HCT116 (cell line): ENCODE data around the gene KCNC1. TPM values are rescaled to one million over a fixed set of nuclear protein-coding genes. Genes with fewer than 3 reads are reported as not detected.

ENCODE experiments used
- ATAC-seq: fragments of 200-7000 bp; cut with Tn5 transposase; 2 replicates; pipeline ENCODE4 v1.9.1; 2020; ENCODE audit warnings: mild to moderate bottlenecking, moderate library complexity
- BruUV-seq: library from RNA; stranded (reverse); fragments of 400-500 nt; replicated peaks from 2 replicates; lab custom pipeline; 2021; lab: Mats Ljungman, UMichigan
- CTCF ChIA-PET: fragments of 300-600 bp; sonication (Branson Sonifier 250); formaldehyde crosslinking; loops from one replicate; lab custom pipeline; 2021; ENCODE audit warnings: antibody characterized with exemption; lab: Charles Lee
- POLR2A ChIA-PET: fragments of 300-600, 350-600 bp; sonication (Branson Sonifier 250); formaldehyde crosslinking; loops from one replicate; lab custom pipeline; 2021; ENCODE audit warnings: antibody characterized with exemption; lab: Charles Lee
- RAD21 ChIA-PET, 2 experiments: fragments of 300-600 bp; sonication (Branson Sonifier 250); formaldehyde crosslinking; loops; one replicate each; lab custom pipeline; 2023; ENCODE audit warnings: low total read pairs in 2 of 2; ENCODE audit not compliant: uncharacterized antibody in 2 of 2, unreplicated experiment in 2 of 2, low non-redundant PET in 1 of 2; lab: Charles Lee
- DNase-seq: peaks from one replicate; pipeline ENCODE4 v3.0.0-alpha.2; 2010; ENCODE audit warnings: low read depth, low spot score
- H2AFZ ChIP-seq: fragments of 200-600 bp; shearing (Covaris generic), sonication (generic); 2 replicates; pipeline ENCODE4 v1.6.1; 2017; ENCODE audit warnings: low read depth, mixed run types, mixed read lengths, antibody characterized with exemption, low read length; ENCODE audit not compliant: poor library complexity, severe bottlenecking
- H3K27ac ChIP-seq: 2 replicates; pipeline ENCODE4 v1.5.1; 2012; ENCODE audit warnings: low read depth, low read length
- H3K27me3 ChIP-seq: fragments of 200-600 bp; sonication (generic); 2 replicates; pipeline ENCODE4 v1.6.1; 2016; ENCODE audit warnings: mixed run types, low read length, mixed read lengths; ENCODE audit not compliant: insufficient read depth
- H3K36me3 ChIP-seq, 2 experiments: fragments of 200-500 bp in 1 of 2; fragments of 200-600 bp in 1 of 2; sonication (Bioruptor generic) in 1 of 2; sonication (generic) in 1 of 2; 2 replicates each; pipeline versions ENCODE4 v1.5.1 to v1.6.1; 2014 to 2016; ENCODE audit warnings: low read length in 2 of 2, inconsistent platforms in 1 of 2, mixed read lengths in 1 of 2, mixed run types in 1 of 2; ENCODE audit not compliant: insufficient read depth in 2 of 2, control insufficient read depth in 1 of 2
- H3K4me1 ChIP-seq, 2 experiments: fragments of 200-600 bp in 1 of 2; sonication (generic) in 1 of 2; 2 replicates each; pipeline versions ENCODE4 v1.5.1 to v1.6.1; 2012 to 2017; ENCODE audit warnings: low read length in 2 of 2, inconsistent platforms in 1 of 2, mild to moderate bottlenecking in 1 of 2, mixed read lengths in 1 of 2, mixed run types in 1 of 2, moderate library complexity in 1 of 2; ENCODE audit not compliant: insufficient read depth in 2 of 2, control insufficient read depth in 1 of 2
- H3K4me2 ChIP-seq: fragments of 200-600 bp; sonication (generic); 2 replicates; pipeline ENCODE4 v1.6.1; 2017; ENCODE audit warnings: mixed run types, low read length, mixed read lengths
- H3K4me3 ChIP-seq, 2 experiments: fragments of 200-600 bp in 1 of 2; sonication (generic) in 1 of 2; replicated peaks in 1 of 2; 2 replicates each; pipeline ENCODE4 v1.5.1; 2011 to 2016; ENCODE audit warnings: low read length in 2 of 2, control low read depth in 1 of 2, low read depth in 1 of 2, mild to moderate bottlenecking in 1 of 2, mixed read lengths in 1 of 2, mixed run types in 1 of 2
- H3K79me2 ChIP-seq: fragments of 200-600 bp; sonication (generic); 2 replicates; pipeline ENCODE4 v1.6.1; 2017; ENCODE audit warnings: mild to moderate bottlenecking, mixed run types, low read length, moderate library complexity, mixed read lengths; ENCODE audit not compliant: insufficient read depth
- H3K9ac ChIP-seq: fragments of 200-600 bp; sonication (generic); 2 replicates; pipeline ENCODE4 v1.6.1; 2016; ENCODE audit warnings: low read length, mixed read lengths
- H3K9me2 ChIP-seq: fragments of 200-600 bp; sonication (generic), shearing (Covaris generic); 2 replicates; pipeline ENCODE4 v1.6.1; 2017; ENCODE audit warnings: mixed run types, mild to moderate bottlenecking, moderate library complexity; ENCODE audit not compliant: insufficient read depth
- H3K9me3 ChIP-seq, 2 experiments: fragments of 200-500 bp in 1 of 2; fragments of 200-600 bp in 1 of 2; sonication (Bioruptor generic) in 1 of 2; sonication (generic) in 1 of 2; 2 replicates each; pipeline ENCODE4 v1.6.1; 2014 to 2017; ENCODE audit warnings: low read length in 2 of 2, mixed read lengths in 2 of 2, inconsistent platforms in 1 of 2, low read depth in 1 of 2, mild to moderate bottlenecking in 1 of 2, mixed run types in 1 of 2, moderate library complexity in 1 of 2; ENCODE audit not compliant: control insufficient read depth in 1 of 2, insufficient read depth in 1 of 2
- H4K20me1 ChIP-seq: fragments of 200-600 bp; sonication (generic), shearing (Covaris generic); 2 replicates; pipeline ENCODE4 v1.6.1; 2017; ENCODE audit warnings: mixed run types, mild to moderate bottlenecking, moderate library complexity; ENCODE audit not compliant: insufficient read depth
- CEBPB ChIP-seq: IDR thresholded peaks from 2 replicates; pipeline ENCODE4 v1.6.1; 2012; ENCODE audit warnings: low read depth
- EGR1 ChIP-seq: IDR thresholded peaks from 2 replicates; pipeline ENCODE4 v1.6.1; 2012; ENCODE audit warnings: low read depth
- EZH2 ChIP-seq: fragments of 200-600 bp; sonication (generic); IDR thresholded peaks from 2 replicates; pipeline ENCODE4 v1.6.1; 2017; ENCODE audit warnings: antibody characterized with exemption, mixed run types
- FOSL1 ChIP-seq: IDR thresholded peaks from 2 replicates; pipeline ENCODE4 v1.6.1; 2012; ENCODE audit warnings: low read depth
- RAD21 ChIP-seq: IDR thresholded peaks from 2 replicates; pipeline ENCODE4 v1.6.1; 2012; ENCODE audit warnings: low read depth, mild to moderate bottlenecking
- SRF ChIP-seq: IDR thresholded peaks from 2 replicates; pipeline ENCODE4 v1.6.1; 2012; ENCODE audit warnings: low read depth
- ZFX ChIP-seq: fragments of 450-650 bp; IDR thresholded peaks from 2 replicates; pipeline ENCODE4 v1.6.1; 2017
- intact Hi-C: fragments of 100-400 bp; cut with micrococcal nuclease; formaldehyde crosslinking; loops from 2 replicates; pipeline ENCODE4 v1.10.0; 2022
- total RNA-seq: library from RNA; stranded (reverse); gene quantifications from one replicate; pipeline ENCODE4 v1.2.1, GENCODE V29; 2021; ENCODE audit not compliant: unreplicated experiment
- TF ChIP-seq, protein P1 (sequence below): IDR thresholded peaks from 2 replicates; pipeline ENCODE4 v1.6.1; 2012
- TF ChIP-seq, protein P2 (sequence below): IDR thresholded peaks from 2 replicates; pipeline ENCODE4 v1.6.1; 2012
- TF ChIP-seq, protein P3 (sequence below): IDR thresholded peaks from 2 replicates; pipeline ENCODE4 v1.6.1; 2012; ENCODE audit warnings: low read depth
- TF ChIP-seq, protein P4 (sequence below): IDR thresholded peaks from 2 replicates; pipeline ENCODE4 v1.6.1; 2011; ENCODE audit warnings: mild to moderate bottlenecking, low read length, moderate library complexity; ENCODE audit not compliant: insufficient replicate concordance; ENCODE audit errors: extremely low read depth

The KCNC1 gene
- total RNA-seq, 1 experiment from 2014 or later, result 0.12 TPM

DNA sequence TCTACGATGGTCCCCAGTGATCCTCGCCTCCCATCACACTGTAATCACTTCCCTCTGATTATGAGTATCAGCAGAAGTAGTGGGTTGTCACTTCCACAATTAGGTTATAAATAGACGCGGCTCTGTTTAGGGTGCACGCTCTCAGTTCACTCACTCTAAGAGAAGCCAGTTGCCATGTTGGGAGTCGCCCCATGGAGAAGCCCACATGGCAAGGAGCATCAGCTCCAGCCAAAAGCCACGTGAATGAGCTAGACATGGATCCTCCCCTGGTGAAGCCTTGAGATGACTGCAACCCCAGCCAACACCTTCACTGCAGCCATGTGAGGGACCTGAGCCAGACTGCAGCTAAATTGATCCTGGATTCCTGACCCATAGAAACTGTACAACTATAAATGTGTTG, 41.6 kb upstream of the KCNC1 start:
- H3K36me3 ChIP-seq, result no peaks in the 10 kb centered on the region
- intact Hi-C loops, result no loop called here
- no peaks in the 10 kb centered on the region for H3K4me1 ChIP-seq
- H3K9me3 ChIP-seq, result no peaks in the 10 kb centered on the region
- no peak overlapping the region for H3K9ac ChIP-seq
- TF ChIP-seq EZH2, result no peak
- TF ChIP-seq, protein P1, sequence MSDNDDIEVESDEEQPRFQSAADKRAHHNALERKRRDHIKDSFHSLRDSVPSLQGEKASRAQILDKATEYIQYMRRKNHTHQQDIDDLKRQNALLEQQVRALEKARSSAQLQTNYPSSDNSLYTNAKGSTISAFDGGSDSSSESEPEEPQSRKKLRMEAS, result no peak
- TF ChIP-seq, protein P2, sequence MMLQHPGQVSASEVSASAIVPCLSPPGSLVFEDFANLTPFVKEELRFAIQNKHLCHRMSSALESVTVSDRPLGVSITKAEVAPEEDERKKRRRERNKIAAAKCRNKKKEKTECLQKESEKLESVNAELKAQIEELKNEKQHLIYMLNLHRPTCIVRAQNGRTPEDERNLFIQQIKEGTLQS, result no peak
- TF ChIP-seq, protein P3, sequence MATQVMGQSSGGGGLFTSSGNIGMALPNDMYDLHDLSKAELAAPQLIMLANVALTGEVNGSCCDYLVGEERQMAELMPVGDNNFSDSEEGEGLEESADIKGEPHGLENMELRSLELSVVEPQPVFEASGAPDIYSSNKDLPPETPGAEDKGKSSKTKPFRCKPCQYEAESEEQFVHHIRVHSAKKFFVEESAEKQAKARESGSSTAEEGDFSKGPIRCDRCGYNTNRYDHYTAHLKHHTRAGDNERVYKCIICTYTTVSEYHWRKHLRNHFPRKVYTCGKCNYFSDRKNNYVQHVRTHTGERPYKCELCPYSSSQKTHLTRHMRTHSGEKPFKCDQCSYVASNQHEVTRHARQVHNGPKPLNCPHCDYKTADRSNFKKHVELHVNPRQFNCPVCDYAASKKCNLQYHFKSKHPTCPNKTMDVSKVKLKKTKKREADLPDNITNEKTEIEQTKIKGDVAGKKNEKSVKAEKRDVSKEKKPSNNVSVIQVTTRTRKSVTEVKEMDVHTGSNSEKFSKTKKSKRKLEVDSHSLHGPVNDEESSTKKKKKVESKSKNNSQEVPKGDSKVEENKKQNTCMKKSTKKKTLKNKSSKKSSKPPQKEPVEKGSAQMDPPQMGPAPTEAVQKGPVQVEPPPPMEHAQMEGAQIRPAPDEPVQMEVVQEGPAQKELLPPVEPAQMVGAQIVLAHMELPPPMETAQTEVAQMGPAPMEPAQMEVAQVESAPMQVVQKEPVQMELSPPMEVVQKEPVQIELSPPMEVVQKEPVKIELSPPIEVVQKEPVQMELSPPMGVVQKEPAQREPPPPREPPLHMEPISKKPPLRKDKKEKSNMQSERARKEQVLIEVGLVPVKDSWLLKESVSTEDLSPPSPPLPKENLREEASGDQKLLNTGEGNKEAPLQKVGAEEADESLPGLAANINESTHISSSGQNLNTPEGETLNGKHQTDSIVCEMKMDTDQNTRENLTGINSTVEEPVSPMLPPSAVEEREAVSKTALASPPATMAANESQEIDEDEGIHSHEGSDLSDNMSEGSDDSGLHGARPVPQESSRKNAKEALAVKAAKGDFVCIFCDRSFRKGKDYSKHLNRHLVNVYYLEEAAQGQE, result no peak
- H2AFZ ChIP-seq, result no peak overlapping the region
- no peak for ATAC-seq
- ChIA-PET POLR2A (interaction anchor here (0.9 kb wide), 1 partner anchor 9 kb away, joined by 3 read pairs; no protein-coding TSS in a partner anchor), RAD21 (no interaction called here), CTCF (no interaction called here)
- H3K27me3 ChIP-seq, result no peaks in the 10 kb centered on the region
- H3K4me3 ChIP-seq, result no peak overlapping the region
- DNase-seq, result no peak
- BruUV-seq, result no TSS peak
- no peaks in the 10 kb centered on the region for H3K9me2 ChIP-seq
- no peak overlapping the region for H3K4me2 ChIP-seq
- no peak overlapping the region for H3K27ac ChIP-seq
- no peaks in the 10 kb centered on the region for H4K20me1 ChIP-seq
- no peaks in the 10 kb centered on the region for H3K79me2 ChIP-seq

DNA sequence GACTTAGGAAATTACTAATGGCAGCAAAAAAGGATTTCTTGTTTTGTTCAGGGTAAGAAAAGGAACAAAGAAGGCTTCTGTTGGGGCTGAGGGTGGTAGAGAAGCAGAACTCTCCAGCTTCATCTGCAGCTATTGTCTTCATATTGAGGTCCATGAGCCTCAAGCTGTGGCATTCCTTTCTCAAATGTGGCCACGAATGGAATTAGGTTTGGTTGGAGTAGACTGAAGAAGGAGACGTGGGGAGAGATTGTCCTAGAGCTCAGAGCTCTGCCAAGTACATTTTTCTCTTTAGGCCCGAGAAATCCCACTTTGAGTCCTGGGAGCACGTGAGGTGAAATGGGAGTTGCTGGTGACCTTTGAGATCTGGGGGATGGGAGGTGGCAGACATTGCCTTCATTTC, 41.0 kb upstream of the KCNC1 start:
- no peaks in the 10 kb centered on the region for H3K9me2 ChIP-seq
- no peak overlapping the region for H2AFZ ChIP-seq
- ChIA-PET CTCF (no interaction called here), RAD21 (no interaction called here), POLR2A (interaction anchor here (0.9 kb wide), 1 partner anchor 10 kb away, joined by 3 read pairs; no protein-coding TSS in a partner anchor)
- no peaks in the 10 kb centered on the region for H4K20me1 ChIP-seq
- no peaks in the 10 kb centered on the region for H3K79me2 ChIP-seq
- no peak for ATAC-seq
- H3K27ac ChIP-seq, result no peak overlapping the region
- DNase-seq, result no peak
- no peak overlapping the region for H3K4me3 ChIP-seq
- H3K9me3 ChIP-seq, result no peaks in the 10 kb centered on the region
- H3K27me3 ChIP-seq, result no peaks in the 10 kb centered on the region
- no TSS peak for BruUV-seq
- intact Hi-C loops, result no loop called here
- H3K9ac ChIP-seq, result no peak overlapping the region
- no peaks in the 10 kb centered on the region for H3K4me1 ChIP-seq
- H3K36me3 ChIP-seq, result no peaks in the 10 kb centered on the region
- no peak overlapping the region for H3K4me2 ChIP-seq
- TF ChIP-seq, protein P4, sequence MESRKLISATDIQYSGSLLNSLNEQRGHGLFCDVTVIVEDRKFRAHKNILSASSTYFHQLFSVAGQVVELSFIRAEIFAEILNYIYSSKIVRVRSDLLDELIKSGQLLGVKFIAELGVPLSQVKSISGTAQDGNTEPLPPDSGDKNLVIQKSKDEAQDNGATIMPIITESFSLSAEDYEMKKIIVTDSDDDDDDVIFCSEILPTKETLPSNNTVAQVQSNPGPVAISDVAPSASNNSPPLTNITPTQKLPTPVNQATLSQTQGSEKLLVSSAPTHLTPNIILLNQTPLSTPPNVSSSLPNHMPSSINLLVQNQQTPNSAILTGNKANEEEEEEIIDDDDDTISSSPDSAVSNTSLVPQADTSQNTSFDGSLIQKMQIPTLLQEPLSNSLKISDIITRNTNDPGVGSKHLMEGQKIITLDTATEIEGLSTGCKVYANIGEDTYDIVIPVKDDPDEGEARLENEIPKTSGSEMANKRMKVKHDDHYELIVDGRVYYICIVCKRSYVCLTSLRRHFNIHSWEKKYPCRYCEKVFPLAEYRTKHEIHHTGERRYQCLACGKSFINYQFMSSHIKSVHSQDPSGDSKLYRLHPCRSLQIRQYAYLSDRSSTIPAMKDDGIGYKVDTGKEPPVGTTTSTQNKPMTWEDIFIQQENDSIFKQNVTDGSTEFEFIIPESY, result no peak
- TF ChIP-seq EGR1 (no peak), EZH2 (no peak), RAD21 (no peak), FOSL1 (no peak), CEBPB (no peak), ZFX (no peak), SRF (no peak)
- TF ChIP-seq, protein P3, result no peak
